Measurements from ENCODE around the gene NME3. TPM values are rescaled to one million over a fixed set of nuclear protein-coding genes. Genes with fewer than 3 reads are reported as not detected.

The NME3 gene
- total and polyA plus RNA-seq, 4 donors = 10.4 to 38.0 (median 19.4) TPM

GRCh38 chr16:1743376-1744337 is 27.7 kb downstream of the NME3 start:
- Histone ChIP-seq H3K4me3 (ENCODE audit: low read depth in 1 of 3, low read length in 3 of 3) (no peak overlapping the region), H3K4me1 (ENCODE audit: control insufficient read depth in 4 of 4, insufficient read depth in 4 of 4, low read length in 3 of 4) (no peaks in the 10 kb centered on the region), H3K27ac (ENCODE audit: low read depth in 1 of 2, low read length in 2 of 2) (no peak overlapping the region), H3K36me3 (ENCODE audit: control insufficient read depth in 4 of 4, insufficient read depth in 3 of 4, low read depth in 1 of 4, low read length in 3 of 4) (peaks cover 4 to 55% (median 17%) of the 10 kb centered on the region in 4 donors), H3K9ac (ENCODE audit: low read depth in 1 of 2, low read length in 2 of 2) (no peak overlapping the region), H3K9me3 (ENCODE audit: control insufficient read depth in 4 of 4, low read length in 3 of 4) (no peaks in the 10 kb centered on the region), H3K27me3 (ENCODE audit: control insufficient read depth in 4 of 4, insufficient read depth in 4 of 4, low read length in 3 of 4) (no peaks in the 10 kb centered on the region)
- TF ChIP-seq JUND (IDR thresholded peaks at IDR 0.05) = no peak
- no peak for TF ChIP-seq MAX (IDR thresholded peaks at IDR 0.05)
- TF ChIP-seq HNF4G (IDR thresholded peaks at IDR 0.05) = no peak
- no peak for TF ChIP-seq FOXA1 (IDR thresholded peaks at IDR 0.05)
- TF ChIP-seq REST (IDR thresholded peaks at IDR 0.05) = no peak
- no peak for TF ChIP-seq TAF1 (conservative IDR thresholded peaks at IDR 0.05)
- no peak for TF ChIP-seq RAD21 (IDR thresholded peaks at IDR 0.05)
- TF ChIP-seq HNF4A (conservative IDR thresholded peaks at IDR 0.05) = no peak
- 94% methylated on average over 32 of the region's 32 CpGs for WGBS
- no peak for DNase-seq (ENCODE audit: low spot score)

- WGBS = 97% methylated on average over 19 of the region's 19 CpGs
- Histone ChIP-seq H3K36me3 (ENCODE audit: control insufficient read depth in 4 of 4, insufficient read depth in 3 of 4, low read depth in 1 of 4, low read length in 3 of 4) (peaks cover 4 to 39% (median 7%) of the 10 kb centered on the region in 4 donors), H3K9ac (ENCODE audit: low read depth in 1 of 2, low read length in 2 of 2) (no peak overlapping the region), H3K4me3 (ENCODE audit: low read depth in 1 of 3, low read length in 3 of 3) (no peak overlapping the region), H3K27me3 (ENCODE audit: control insufficient read depth in 4 of 4, insufficient read depth in 4 of 4, low read length in 3 of 4) (no peaks in the 10 kb centered on the region), H3K27ac (ENCODE audit: low read depth in 1 of 2, low read length in 2 of 2) (no peak overlapping the region), H3K9me3 (ENCODE audit: control insufficient read depth in 4 of 4, low read length in 3 of 4) (no peaks in the 10 kb centered on the region), H3K4me1 (ENCODE audit: control insufficient read depth in 4 of 4, insufficient read depth in 4 of 4, low read length in 3 of 4) (no peaks in the 10 kb centered on the region)
- DNase-seq (ENCODE audit: low spot score) = no peak
- TF ChIP-seq ATF3 (IDR thresholded peaks at IDR 0.05) = no peak
- TF ChIP-seq HNF4A (conservative IDR thresholded peaks at IDR 0.05) = no peak
- TF ChIP-seq FOXA1 (IDR thresholded peaks at IDR 0.05) = no peak
- no peak for TF ChIP-seq TAF1 (conservative IDR thresholded peaks at IDR 0.05)
- TF ChIP-seq RXRA (IDR thresholded peaks at IDR 0.05) = no peak
- TF ChIP-seq MAX (IDR thresholded peaks at IDR 0.05) = no peak
- no peak for TF ChIP-seq JUND (IDR thresholded peaks at IDR 0.05)
- no peak for TF ChIP-seq NR2F2 (IDR thresholded peaks at IDR 0.05)
- TF ChIP-seq REST (IDR thresholded peaks at IDR 0.05) = no peak
- TF ChIP-seq GABPA (IDR thresholded peaks at IDR 0.05 in 1 of 2, conservative IDR thresholded peaks at IDR 0.05 in 1 of 2) = no peak
- no peak for TF ChIP-seq CTCF (IDR thresholded peaks at IDR 0.05; ENCODE audit: low read depth, low read length, missing input control)
Measured at GRCh38 chr16:1741553-1742165, 29.7 kb downstream of the NME3 start.
